NCI-H1105 (cell line): ENCODE data around the gene PAQR9.

Experiments
- DNase-seq: peaks from one replicate; lab custom pipeline; 2025; lab: John Stamatoyannopoulos, UW

The PAQR9 gene

DNA sequence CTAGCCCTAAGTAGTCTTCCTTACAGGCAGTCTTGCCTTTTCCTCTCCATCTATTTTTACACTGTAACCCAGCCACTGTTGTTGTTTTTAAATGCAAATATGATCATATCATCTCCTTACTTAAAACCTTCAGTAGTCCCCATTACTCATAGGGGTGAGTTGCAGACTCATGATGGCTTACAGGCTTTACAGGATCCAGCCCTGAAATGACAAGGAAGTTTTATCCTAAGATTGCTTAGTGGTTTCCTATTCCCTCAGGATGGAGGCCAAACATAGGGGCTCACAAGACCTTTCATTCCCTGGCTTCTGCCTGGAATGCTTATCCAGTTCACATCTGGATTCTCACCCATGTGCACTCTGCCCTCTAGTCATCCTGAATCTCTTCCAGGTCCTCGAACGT is 46.9 kb downstream of the PAQR9 start:
- no peak for DNase-seq

DNA sequence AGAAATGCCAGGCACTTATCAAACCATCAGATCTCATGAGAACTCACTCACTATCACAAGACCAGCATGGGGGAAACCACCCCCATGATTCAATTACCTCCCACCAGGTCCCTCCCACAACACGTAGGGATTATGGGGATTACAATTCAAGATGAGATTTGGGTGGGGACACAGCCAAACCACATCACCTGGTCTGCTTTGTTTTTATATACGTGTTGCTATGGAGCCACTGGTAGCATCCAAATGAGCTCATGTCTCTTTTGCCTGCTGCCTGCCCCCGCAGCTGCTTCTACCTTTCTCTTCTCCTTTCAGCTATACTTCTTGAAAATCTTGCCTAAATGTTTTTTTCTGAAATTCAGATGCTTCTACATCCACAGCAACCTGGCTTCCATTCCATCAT is 47.8 kb downstream of the PAQR9 start:
- no peak for DNase-seq

- DNase-seq = no peak
Observed at GRCh38 chr3:142914286-142914811, 49.1 kb downstream of the PAQR9 start.

- DNase-seq = no peak
Observed at GRCh38 chr3:142913432-142913831, 50.0 kb downstream of the PAQR9 start.

DNA sequence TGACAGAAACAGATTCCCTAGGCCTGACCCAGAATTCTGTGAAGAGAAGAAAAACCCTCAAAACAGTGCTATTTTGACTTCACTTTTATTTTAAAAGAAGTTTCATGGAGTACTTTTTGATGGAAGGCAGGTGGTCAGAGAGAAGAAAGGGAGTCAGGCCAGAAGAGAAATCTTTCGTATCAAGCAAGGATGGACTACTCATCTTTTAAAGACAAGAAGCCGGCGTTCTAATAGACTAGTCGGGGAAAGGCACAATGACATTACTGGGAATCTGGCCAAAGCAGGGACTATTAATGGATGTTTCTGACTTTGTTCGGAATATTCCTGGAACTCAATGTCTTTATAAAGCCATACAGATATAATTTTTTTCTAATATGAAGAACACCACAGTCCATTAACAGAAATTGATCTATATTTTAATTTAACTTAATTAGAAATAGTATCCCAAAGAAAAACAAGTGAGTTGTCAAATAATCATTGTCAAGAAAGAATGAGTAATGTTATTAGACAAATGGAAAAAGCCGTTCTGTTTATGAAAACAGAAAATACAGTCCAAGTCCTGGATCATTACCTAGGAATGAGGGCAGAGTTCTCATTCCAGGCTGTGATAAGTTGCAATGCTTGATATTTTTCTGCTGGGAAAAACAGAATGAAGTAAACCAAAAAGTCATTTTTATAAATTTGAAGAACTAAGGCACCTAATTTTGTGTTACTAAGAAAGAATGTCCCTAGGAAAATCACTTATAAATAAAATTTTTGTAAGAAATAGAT is 50.9 kb downstream of the PAQR9 start:
- DNase-seq = no peak
